Hippocampal formation (tissue), 2 donors: Measurements from ENCODE around the gene LIMK2.
"Not testable (repeated sequence)": the region's sequence is repeated elsewhere in the genome, so short reads cannot be mapped to it uniquely, and the experiment has no call there.

Experiments
- DNase-seq, 2 donors: peaks; one replicate each; lab custom pipeline; 2025; lab: John Stamatoyannopoulos, UW

LIMK2 gene

GRCh38 chr22:31211482-31211861 is 626 bp upstream of the LIMK2 start:
- no peak for DNase-seq

- no peak for DNase-seq
Observed at GRCh38 chr22:31212783-31213629, 908 bp downstream of the LIMK2 start.

- no peak for DNase-seq
Observed at GRCh38 chr22:31215018-31215535, 3.0 kb downstream of the LIMK2 start.

- DNase-seq: no peak
Observed at GRCh38 chr22:31218565-31219262, 6.6 kb downstream of the LIMK2 start.

- no peak for DNase-seq
Observed at GRCh38 chr22:31221084-31221483, 9.0 kb downstream of the LIMK2 start.

- DNase-seq: no peak
Observed at GRCh38 chr22:31222736-31223135, 10.6 kb downstream of the LIMK2 start.

GRCh38 chr22:31223786-31224191 is 11.7 kb downstream of the LIMK2 start:
- DNase-seq: no peak

- DNase-seq: not testable (repeated sequence)
Observed at GRCh38 chr22:31224691-31225090, 12.6 kb downstream of the LIMK2 start.

- DNase-seq: no peak
Observed at GRCh38 chr22:31227186-31227585, 15.1 kb downstream of the LIMK2 start.

- no peak for DNase-seq
Observed at GRCh38 chr22:31229402-31230079, 17.4 kb downstream of the LIMK2 start.

- DNase-seq: no peak
Observed at GRCh38 chr22:31230155-31230870, 18.2 kb downstream of the LIMK2 start.

GRCh38 chr22:31230871-31231621 is 18.9 kb downstream of the LIMK2 start:
- DNase-seq: peak; percentile 11 to 32

GRCh38 chr22:31233001-31233400 is 20.9 kb downstream of the LIMK2 start:
- no peak for DNase-seq

GRCh38 chr22:31235081-31235480 is 23.0 kb downstream of the LIMK2 start:
- no peak for DNase-seq

GRCh38 chr22:31236044-31236443 is 23.9 kb downstream of the LIMK2 start:
- not testable (repeated sequence) for DNase-seq

- DNase-seq: no peak
Observed at GRCh38 chr22:31238057-31238456, 26.0 kb downstream of the LIMK2 start.

GRCh38 chr22:31239771-31240370 is 27.8 kb downstream of the LIMK2 start:
- DNase-seq: no peak

- DNase-seq: no peak
Observed at GRCh38 chr22:31241200-31241599, 29.1 kb downstream of the LIMK2 start.

- DNase-seq: no peak
Observed at GRCh38 chr22:31241936-31242335, 29.8 kb downstream of the LIMK2 start.

GRCh38 chr22:31243339-31244045 is 31.4 kb downstream of the LIMK2 start:
- no peak for DNase-seq
